T-helper 1 cell (primary cell): ENCODE measurements around the gene HOMER3.
"Not testable (repeated sequence)": the region's sequence is repeated elsewhere in the genome, so short reads cannot be mapped to it uniquely, and the experiment has no call there.

Experiments used
- DNase-seq, 5 donors: peaks; one replicate each; pipeline ENCODE4 v3.0.0-alpha.2; 2012 to 2020

Gene HOMER3

GRCh38 chr19:18952364-18953003 is 11.5 kb upstream of the HOMER3 start:
- DNase-seq, result not testable (repeated sequence)

GRCh38 chr19:18951721-18952281 is 10.8 kb upstream of the HOMER3 start:
- DNase-seq, result no peak

- DNase-seq, result no peak
Observed at GRCh38 chr19:18949858-18950257, 8.8 kb upstream of the HOMER3 start.

- no peak for DNase-seq
Observed at GRCh38 chr19:18948976-18949356, 7.9 kb upstream of the HOMER3 start.

- no peak for DNase-seq
Observed at GRCh38 chr19:18948075-18948975, 7.3 kb upstream of the HOMER3 start.

- DNase-seq, result no peak
Observed at GRCh38 chr19:18946918-18947317, 5.9 kb upstream of the HOMER3 start.

GRCh38 chr19:18946335-18946734 is 5.3 kb upstream of the HOMER3 start:
- no peak for DNase-seq

- no peak for DNase-seq
Observed at GRCh38 chr19:18945297-18945696, 4.3 kb upstream of the HOMER3 start.

GRCh38 chr19:18943465-18943864 is 2.4 kb upstream of the HOMER3 start:
- DNase-seq, result no peak

GRCh38 chr19:18942692-18943091 is 1.7 kb upstream of the HOMER3 start:
- no peak for DNase-seq

GRCh38 chr19:18941628-18942354 is 774 bp upstream of the HOMER3 start:
- no peak for DNase-seq

- no peak for DNase-seq
Observed at GRCh38 chr19:18939922-18940768, 872 bp downstream of the HOMER3 start.

- no peak for DNase-seq
Observed at GRCh38 chr19:18939163-18939562, 1.9 kb downstream of the HOMER3 start.

GRCh38 chr19:18933297-18933696 is 7.7 kb downstream of the HOMER3 start:
- no peak for DNase-seq

GRCh38 chr19:18932216-18932841 is 8.7 kb downstream of the HOMER3 start:
- DNase-seq, result peak; percentile 73 to 87 (median 83)

- no peak for DNase-seq
Observed at GRCh38 chr19:18931316-18932162, 9.5 kb downstream of the HOMER3 start.

- DNase-seq, result no peak
Observed at GRCh38 chr19:18929311-18929710, 11.7 kb downstream of the HOMER3 start.

- no peak for DNase-seq
Observed at GRCh38 chr19:18928018-18928805, 12.8 kb downstream of the HOMER3 start.

- no peak for DNase-seq
Observed at GRCh38 chr19:18924684-18925213, 16.3 kb downstream of the HOMER3 start.
